Thyroid gland (tissue), 4 donors: ENCODE data around the gene PHACTR1.

ENCODE experiments used
- CTCF ChIP-seq, 6 experiments: fragments of 200-600 bp in 3 of 6; fragments of 450-650 bp in 3 of 6; sonication (generic) in 3 of 6; IDR thresholded peaks; one replicate each; pipeline ENCODE4 v1.5.1; 2016 to 2019; ENCODE audit warnings: antibody characterized with exemption in 6 of 6, mild to moderate bottlenecking in 2 of 6, inconsistent platforms in 1 of 6, moderate library complexity in 1 of 6
- POLR2A ChIP-seq, 2 donors: fragments of 450-650 bp; IDR thresholded peaks; one replicate each; pipeline ENCODE4 v1.6.1; 2017; ENCODE audit warnings: antibody characterized with exemption in 2 of 2, mild to moderate bottlenecking in 2 of 2, moderate library complexity in 1 of 2

- TF ChIP-seq CTCF (IDR thresholded peaks at IDR 0.05) (no peak), POLR2A (IDR thresholded peaks at IDR 0.05) (no peak)
Observed at GRCh38 chr6:13038741-13039190, 322.2 kb downstream of the PHACTR1 start.
